ENCODE measurements around the gene ZXDB.

Gene ZXDB

GRCh38 chrX:57640674-57641016, 48.8 kb downstream of the ZXDB start:
- FAIRE-seq (no peak), DNase-seq (ENCODE audit: insufficient read length, low spot score) (no peak)
- TF ChIP-seq CTCF (IDR thresholded peaks at IDR 0.05; ENCODE audit: insufficient read depth, missing control alignments), result no peak

- TF ChIP-seq CTCF (IDR thresholded peaks at IDR 0.05; ENCODE audit: insufficient read depth, missing control alignments), result no peak
- FAIRE-seq (no peak), DNase-seq (ENCODE audit: insufficient read length, low spot score) (no peak)
Observed at GRCh38 chrX:57641338-57641737, 49.5 kb downstream of the ZXDB start.

- DNase-seq (ENCODE audit: insufficient read length, low spot score) (no peak), FAIRE-seq (no peak)
- no peak for TF ChIP-seq CTCF (IDR thresholded peaks at IDR 0.05; ENCODE audit: insufficient read depth, missing control alignments)
Observed at GRCh38 chrX:57643698-57644097, 51.9 kb downstream of the ZXDB start.

- FAIRE-seq, result no peak
- no peak for DNase-seq (ENCODE audit: insufficient read length, low spot score)
- no peak for TF ChIP-seq CTCF (IDR thresholded peaks at IDR 0.05; ENCODE audit: insufficient read depth, missing control alignments)
Observed at GRCh38 chrX:57647020-57647419, 55.2 kb downstream of the ZXDB start.

Data from D721Med (cell line).